Subcutaneous adipose tissue (tissue), 4 donors: ENCODE measurements around the gene PEX11G. TPM values are rescaled to one million over a fixed set of nuclear protein-coding genes. Genes with fewer than 3 reads are reported as not detected.

ENCODE experiments used
- CTCF ChIP-seq: fragments of 450-650 bp; IDR thresholded peaks from one replicate; pipeline ENCODE4 v1.5.1; 2016; ENCODE audit warnings: low read depth, mild to moderate bottlenecking, control low read depth, antibody characterized with exemption, moderate library complexity
- total RNA-seq, 4 donors: library from RNA; depleted of rRNA; stranded (reverse); fragments of >200 nt; gene quantifications; one replicate each; pipeline ENCODE4 v1.1.0, GENCODE V29; 2016

PEX11G gene
- total RNA-seq, 4 donors from 2014 or later, result 2.3 to 10.6 (median 6.5) TPM

DNA sequence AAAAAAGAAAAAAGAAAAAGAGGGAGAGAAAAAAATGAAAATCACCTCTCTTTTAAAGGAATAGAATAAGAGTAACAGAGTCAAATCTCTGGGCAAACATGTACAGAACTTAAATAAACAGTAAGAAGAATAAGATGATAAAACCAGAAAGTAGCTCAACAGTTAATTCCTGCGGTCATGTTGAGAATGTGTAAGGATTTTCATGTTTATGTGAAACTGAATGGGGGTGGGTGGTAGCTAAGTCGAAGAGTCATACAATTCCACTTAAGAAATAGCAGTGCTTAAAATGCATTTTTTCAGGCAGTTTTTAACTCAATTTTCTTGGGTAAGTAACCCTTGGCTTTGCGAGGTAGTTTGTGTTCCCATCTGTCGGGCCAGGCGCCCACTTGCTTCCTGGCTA lies 60.9 kb downstream of the PEX11G start:
- TF ChIP-seq CTCF, result no peak

DNA sequence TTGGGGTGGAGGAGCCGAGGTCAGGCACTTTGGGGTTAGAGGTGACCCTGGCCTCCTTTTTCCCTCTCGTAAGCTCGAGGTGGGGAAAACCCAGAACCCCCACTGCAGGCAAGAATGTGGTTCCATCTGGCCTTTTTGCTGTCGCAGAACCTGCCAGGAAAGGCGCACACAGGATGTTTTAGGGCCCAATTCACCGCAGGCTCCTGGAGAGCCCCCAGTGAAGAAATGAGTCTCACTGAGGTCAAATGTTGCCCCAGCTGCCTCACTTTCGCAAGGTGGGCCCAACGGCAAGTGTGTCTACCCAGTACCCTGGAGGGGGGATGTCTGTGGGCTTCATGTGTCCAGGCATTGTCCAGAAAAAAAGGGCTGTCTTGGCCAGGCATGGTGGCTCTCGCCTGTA lies 61.8 kb downstream of the PEX11G start:
- no peak for TF ChIP-seq CTCF

Other genes starting within 250 kb of the PEX11G start
- 100 to 1,000 TPM in 2 of 4 donors, 10 to 100 TPM in 2; 66.0 to 118 (median 106) TPM for gene INSR, start 194.6 kb downstream of the PEX11G start, total RNA-seq
- gene ARHGEF18, start 140.1 kb downstream of the PEX11G start, total RNA-seq, result 10 to 100 TPM; 10.9 to 18.5 (median 16.9) TPM
- gene ZNF358, start 27.1 kb upstream of the PEX11G start, total RNA-seq, result 10 to 100 TPM; 39.8 to 88.7 (median 46.7) TPM
- gene MCOLN1, start 33.6 kb upstream of the PEX11G start, total RNA-seq, result 10 to 100 TPM; 28.6 to 50.8 (median 30.2) TPM
- 10 to 100 TPM; 32.4 to 75.4 (median 53.3) TPM for gene PNPLA6, start 46.7 kb upstream of the PEX11G start, total RNA-seq
- gene CAMSAP3, start 106.8 kb upstream of the PEX11G start, total RNA-seq, result not detected
- 10 to 100 TPM; 16.1 to 40.5 (median 30.9) TPM for gene XAB2, start 140.5 kb upstream of the PEX11G start, total RNA-seq
- 10 to 100 TPM in 3 of 4 donors, 1 to 10 TPM in 1; 8.3 to 35.4 (median 21.1) TPM for gene PET100, start 140.8 kb upstream of the PEX11G start, total RNA-seq
- not detected for gene PCP2, start 144.7 kb upstream of the PEX11G start, total RNA-seq
- 10 to 100 TPM; 20.2 to 62.7 (median 27.0) TPM for gene STXBP2, start 148.1 kb upstream of the PEX11G start, total RNA-seq
- 1 to 10 TPM in 2 of 4 donors, not detected in 2; 1.5 to 1.8 TPM for gene RETN, start 180.0 kb upstream of the PEX11G start, total RNA-seq
- 1 to 10 TPM in 3 of 4 donors, not detected in 1; 1.1 to 8.5 (median 1.3) TPM for gene MCEMP1, start 188.1 kb upstream of the PEX11G start, total RNA-seq
- gene TRAPPC5, start 191.8 kb upstream of the PEX11G start, total RNA-seq, result 100 to 1,000 TPM in 1 of 4 donors, 10 to 100 TPM in 3; 59.9 to 114 (median 72.2) TPM
- gene FCER2, start 213.1 kb upstream of the PEX11G start, total RNA-seq, result under 1 TPM in 3 of 4 donors, not detected in 1; 0.49 to 0.88 (median 0.68) TPM
- gene CLEC4G, start 243.1 kb upstream of the PEX11G start, total RNA-seq, result 1 to 10 TPM; 1.7 to 4.0 (median 3.1) TPM